ENCODE measurements around the gene DGKQ. TPM values are rescaled to one million over a fixed set of nuclear protein-coding genes. Genes with fewer than 3 reads are reported as not detected.
A peak's percentile ranks its signal among the peaks of the same experiment; 100 is the strongest.

Gene DGKQ
- total and polyA plus RNA-seq, 2 of the 13 experiments (the other 11 are each of a cell fraction or from before 2014, with no cell fraction given), result 4.5 to 7.2 TPM

GRCh38 chr4:988726-989721 lies 15.7 kb upstream of the DGKQ start:
- Histone ChIP-seq H3K4me1 (ENCODE audit: insufficient read depth, low read length) (peaks cover 53% of the 10 kb centered on the region), H3K27me3 (ENCODE audit: control insufficient read depth in 1 of 2, insufficient read depth in 2 of 2, low read length in 2 of 2) (no peaks in the 10 kb centered on the region; a peak in 1 of 5 replicates), H3K79me2 (ENCODE audit: insufficient read depth, low read length) (peaks cover 16% of the 10 kb centered on the region), H3K27ac (ENCODE audit: extremely low read length, insufficient read depth, low read length) (peak overlapping the region; percentile 5), H3K36me3 (replicated peaks in 1 of 2; ENCODE audit: control insufficient read depth in 1 of 2, insufficient read depth in 2 of 2, low read length in 2 of 2) (peaks cover 9 to 15% of the 10 kb centered on the region in 2 experiments; a peak in 4 of 5 replicates), H4K20me1 (ENCODE audit: insufficient read depth, low read length) (no peaks in the 10 kb centered on the region), H3K4me3 (replicated peaks in 1 of 3; ENCODE audit: insufficient read depth in 1 of 3, low read depth in 2 of 3, low read length in 3 of 3) (no peak overlapping the region), H2AFZ (ENCODE audit: low read length) (no peak overlapping the region), H3K9me3 (ENCODE audit: low read length) (no peaks in the 10 kb centered on the region), H3K4me2 (ENCODE audit: low read depth, low read length) (no peak overlapping the region), H3K9ac (ENCODE audit: insufficient read depth, low read depth, low read length) (no peak overlapping the region)
- WGBS (ENCODE audit: low lambda C conversion rate), result 94% methylated on average over 22 of the region's 69 CpGs
- no peak for ATAC-seq
- CTCF ChIA-PET (ENCODE audit: low intra/inter-chr PET ratio, low total read pairs), result no interaction called here
- peak; percentile 16 for TF ChIP-seq AGO2 (optimal IDR thresholded peaks at IDR 0.05; ENCODE audit: low read depth, low read length)
- TF ChIP-seq RBFOX2 (IDR thresholded peaks at IDR 0.05; ENCODE audit: low read depth, low read length), result peak; percentile 69
- TF ChIP-seq, protein P1, sequence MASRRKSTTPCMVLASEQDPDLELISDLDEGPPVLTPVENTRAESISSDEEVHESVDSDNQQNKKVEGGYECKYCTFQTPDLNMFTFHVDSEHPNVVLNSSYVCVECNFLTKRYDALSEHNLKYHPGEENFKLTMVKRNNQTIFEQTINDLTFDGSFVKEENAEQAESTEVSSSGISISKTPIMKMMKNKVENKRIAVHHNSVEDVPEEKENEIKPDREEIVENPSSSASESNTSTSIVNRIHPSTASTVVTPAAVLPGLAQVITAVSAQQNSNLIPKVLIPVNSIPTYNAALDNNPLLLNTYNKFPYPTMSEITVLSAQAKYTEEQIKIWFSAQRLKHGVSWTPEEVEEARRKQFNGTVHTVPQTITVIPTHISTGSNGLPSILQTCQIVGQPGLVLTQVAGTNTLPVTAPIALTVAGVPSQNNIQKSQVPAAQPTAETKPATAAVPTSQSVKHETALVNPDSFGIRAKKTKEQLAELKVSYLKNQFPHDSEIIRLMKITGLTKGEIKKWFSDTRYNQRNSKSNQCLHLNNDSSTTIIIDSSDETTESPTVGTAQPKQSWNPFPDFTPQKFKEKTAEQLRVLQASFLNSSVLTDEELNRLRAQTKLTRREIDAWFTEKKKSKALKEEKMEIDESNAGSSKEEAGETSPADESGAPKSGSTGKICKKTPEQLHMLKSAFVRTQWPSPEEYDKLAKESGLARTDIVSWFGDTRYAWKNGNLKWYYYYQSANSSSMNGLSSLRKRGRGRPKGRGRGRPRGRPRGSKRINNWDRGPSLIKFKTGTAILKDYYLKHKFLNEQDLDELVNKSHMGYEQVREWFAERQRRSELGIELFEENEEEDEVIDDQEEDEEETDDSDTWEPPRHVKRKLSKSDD (CRISPR knock-in tag; IDR thresholded peaks at IDR 0.05; ENCODE audit: low read depth), result 0 out of 2 replicates have a peak, but pooled peaks have one; percentile 22
- TF ChIP-seq, protein P2, sequence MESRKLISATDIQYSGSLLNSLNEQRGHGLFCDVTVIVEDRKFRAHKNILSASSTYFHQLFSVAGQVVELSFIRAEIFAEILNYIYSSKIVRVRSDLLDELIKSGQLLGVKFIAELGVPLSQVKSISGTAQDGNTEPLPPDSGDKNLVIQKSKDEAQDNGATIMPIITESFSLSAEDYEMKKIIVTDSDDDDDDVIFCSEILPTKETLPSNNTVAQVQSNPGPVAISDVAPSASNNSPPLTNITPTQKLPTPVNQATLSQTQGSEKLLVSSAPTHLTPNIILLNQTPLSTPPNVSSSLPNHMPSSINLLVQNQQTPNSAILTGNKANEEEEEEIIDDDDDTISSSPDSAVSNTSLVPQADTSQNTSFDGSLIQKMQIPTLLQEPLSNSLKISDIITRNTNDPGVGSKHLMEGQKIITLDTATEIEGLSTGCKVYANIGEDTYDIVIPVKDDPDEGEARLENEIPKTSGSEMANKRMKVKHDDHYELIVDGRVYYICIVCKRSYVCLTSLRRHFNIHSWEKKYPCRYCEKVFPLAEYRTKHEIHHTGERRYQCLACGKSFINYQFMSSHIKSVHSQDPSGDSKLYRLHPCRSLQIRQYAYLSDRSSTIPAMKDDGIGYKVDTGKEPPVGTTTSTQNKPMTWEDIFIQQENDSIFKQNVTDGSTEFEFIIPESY (CRISPR knock-in tag; IDR thresholded peaks at IDR 0.05), result peak; percentile 77
- no peak for TF ChIP-seq ZNF230 (CRISPR knock-in tag; IDR thresholded peaks at IDR 0.05)
- peak; percentile 31 for TF ChIP-seq RBM39 (IDR thresholded peaks at IDR 0.05; ENCODE audit: low read depth, low read length, poor library complexity, severe bottlenecking)
- TF ChIP-seq, protein P3, sequence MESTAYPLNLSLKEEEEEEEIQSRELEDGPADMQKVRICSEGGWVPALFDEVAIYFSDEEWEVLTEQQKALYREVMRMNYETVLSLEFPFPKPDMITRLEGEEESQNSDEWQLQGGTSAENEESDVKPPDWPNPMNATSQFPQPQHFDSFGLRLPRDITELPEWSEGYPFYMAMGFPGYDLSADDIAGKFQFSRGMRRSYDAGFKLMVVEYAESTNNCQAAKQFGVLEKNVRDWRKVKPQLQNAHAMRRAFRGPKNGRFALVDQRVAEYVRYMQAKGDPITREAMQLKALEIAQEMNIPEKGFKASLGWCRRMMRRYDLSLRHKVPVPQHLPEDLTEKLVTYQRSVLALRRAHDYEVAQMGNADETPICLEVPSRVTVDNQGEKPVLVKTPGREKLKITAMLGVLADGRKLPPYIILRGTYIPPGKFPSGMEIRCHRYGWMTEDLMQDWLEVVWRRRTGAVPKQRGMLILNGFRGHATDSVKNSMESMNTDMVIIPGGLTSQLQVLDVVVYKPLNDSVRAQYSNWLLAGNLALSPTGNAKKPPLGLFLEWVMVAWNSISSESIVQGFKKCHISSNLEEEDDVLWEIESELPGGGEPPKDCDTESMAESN (CRISPR knock-in tag; conservative IDR thresholded peaks at IDR 0.05), result no peak
- TF ChIP-seq BRF2 (CRISPR knock-in tag; IDR thresholded peaks at IDR 0.05), result no peak
- intact Hi-C loops (cut with micrococcal nuclease; ENCODE audit: unreplicated experiment) (no loop called here), in situ Hi-C loops (cut with HindIII; ENCODE audit: extremely low pct_ligation_motif_present, low pct_unique_long_range_greater_than_20kb) (loop anchor here (5.0 to 10.0 kb wide), 2 partner anchors 57 to 174 kb away; partner anchors contain the start of genes GAK and TMEM175)
- POLR2A ChIA-PET, result no interaction called here
- no peak for DNase-seq (ENCODE audit: low spot score)
- FAIRE-seq, result no peak
- BruUV-seq (replicated peaks), result no TSS peak
